HG03558 (cell line): ENCODE data around the gene NONO.
"Not testable (repeated sequence)": the region's sequence is repeated elsewhere in the genome, so short reads cannot be mapped to it uniquely, and the experiment has no call there.

Source experiments
- ATAC-seq: cut with Tn5 transposase; IDR thresholded peaks from one replicate; pipeline ENCODE4 v1.9.1; 2021; ENCODE audit warnings: moderate number of reproducible peaks; ENCODE audit not compliant: unreplicated experiment; ENCODE audit errors: extremely low read depth

Gene NONO, protein sequence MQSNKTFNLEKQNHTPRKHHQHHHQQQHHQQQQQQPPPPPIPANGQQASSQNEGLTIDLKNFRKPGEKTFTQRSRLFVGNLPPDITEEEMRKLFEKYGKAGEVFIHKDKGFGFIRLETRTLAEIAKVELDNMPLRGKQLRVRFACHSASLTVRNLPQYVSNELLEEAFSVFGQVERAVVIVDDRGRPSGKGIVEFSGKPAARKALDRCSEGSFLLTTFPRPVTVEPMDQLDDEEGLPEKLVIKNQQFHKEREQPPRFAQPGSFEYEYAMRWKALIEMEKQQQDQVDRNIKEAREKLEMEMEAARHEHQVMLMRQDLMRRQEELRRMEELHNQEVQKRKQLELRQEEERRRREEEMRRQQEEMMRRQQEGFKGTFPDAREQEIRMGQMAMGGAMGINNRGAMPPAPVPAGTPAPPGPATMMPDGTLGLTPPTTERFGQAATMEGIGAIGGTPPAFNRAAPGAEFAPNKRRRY

DNA sequence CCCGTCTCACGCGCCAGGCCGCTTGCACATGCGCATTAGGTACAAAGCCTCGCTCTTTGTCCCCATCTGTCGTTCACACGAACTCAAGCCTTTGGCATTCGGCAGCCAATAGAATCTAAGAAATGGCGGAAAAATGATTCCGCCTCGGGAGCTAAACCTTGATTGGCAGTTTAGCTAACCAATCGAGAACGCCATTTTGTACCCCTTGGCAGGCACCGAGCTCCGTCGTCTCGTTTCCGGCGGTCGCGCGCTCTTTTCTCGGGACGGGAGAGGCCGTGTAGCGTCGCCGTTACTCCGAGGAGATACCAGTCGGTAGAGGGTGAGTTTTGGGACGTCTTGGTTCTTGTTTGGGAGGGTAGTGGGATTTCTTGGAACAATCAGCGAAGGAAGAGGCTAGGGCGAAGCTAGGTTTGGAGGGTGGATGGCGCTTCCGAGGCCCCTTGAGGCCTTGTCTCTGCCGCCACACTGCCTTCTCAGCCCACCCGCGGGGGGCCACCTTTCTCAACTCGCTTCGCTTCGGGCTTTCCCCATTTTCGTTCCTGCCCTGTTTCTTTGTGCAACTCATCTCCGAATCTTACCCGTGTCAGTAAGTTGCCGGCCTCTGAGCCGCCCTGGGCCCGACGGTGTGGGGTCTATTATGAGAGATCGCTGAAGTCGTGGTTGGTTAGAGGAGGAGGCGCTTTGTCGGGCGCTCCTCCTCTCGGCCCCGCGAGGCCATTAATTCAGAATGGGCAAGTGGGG lies at the start of gene NONO:
NONO (plus strand) TSS at position 233 of the 741 bp plus-strand sequence. CDS start 7,003 bp downstream, outside the sequence.
- ATAC-seq: peak; percentile 72

DNA sequence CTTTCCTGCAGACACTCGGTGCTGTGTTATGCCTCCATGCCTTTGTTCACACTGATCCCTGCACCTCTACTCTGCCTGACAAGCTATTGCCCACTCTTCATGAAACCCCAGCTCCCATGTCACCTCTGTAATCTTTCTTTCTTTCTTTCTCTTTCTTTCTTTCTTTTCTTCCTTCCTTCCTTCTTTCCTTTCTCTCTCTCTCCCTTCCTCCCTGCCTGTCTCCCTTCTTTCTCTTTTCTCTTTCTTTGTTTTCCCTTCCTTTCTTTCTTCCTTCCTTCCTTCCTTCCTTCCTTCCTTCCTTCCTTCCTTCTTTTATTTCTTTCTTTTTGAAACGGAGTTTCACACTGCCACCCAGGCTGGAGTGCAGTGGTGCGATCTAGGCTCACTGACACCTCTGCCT lies 48.0 kb upstream of the NONO start:
- ATAC-seq: no peak

DNA sequence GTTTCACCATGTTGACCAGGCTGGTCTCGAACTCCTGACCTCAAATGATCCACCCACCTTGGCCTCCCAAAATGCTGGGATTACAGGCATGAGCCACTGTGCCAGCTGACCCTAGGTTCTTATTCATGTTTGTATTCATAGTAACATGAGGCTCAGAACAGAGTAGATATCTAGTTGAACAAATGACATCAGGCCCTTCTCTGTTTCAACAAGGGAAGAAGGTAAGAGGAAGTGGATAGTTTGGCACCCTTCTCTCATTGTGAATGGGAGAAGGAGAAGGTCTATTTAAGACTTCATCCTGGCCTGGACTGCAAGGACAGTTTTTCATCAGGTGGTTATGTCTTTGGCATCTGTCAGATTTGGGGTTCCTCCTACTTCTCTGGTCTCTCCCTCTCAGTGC lies 46.6 kb upstream of the NONO start:
- no peak for ATAC-seq

DNA sequence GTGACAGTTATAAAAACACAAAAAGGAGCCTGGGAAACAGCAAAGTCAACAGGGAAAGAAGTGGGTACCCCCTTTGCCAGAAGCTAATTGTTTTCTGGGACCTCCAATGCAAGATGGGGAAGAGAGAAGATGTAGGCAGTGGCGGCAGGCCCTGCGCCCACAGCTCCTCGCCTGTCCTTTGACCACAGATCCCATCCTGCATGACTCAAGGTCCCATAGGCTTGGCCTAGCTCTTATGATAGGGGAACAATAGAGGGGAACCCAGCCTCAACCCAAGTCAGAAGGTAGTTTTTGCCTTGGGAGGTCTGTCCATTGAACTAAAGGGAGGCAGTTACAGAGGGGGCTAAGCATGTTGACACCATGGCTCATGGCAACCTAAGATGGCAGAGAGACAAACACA lies 43.7 kb upstream of the NONO start:
- no peak for ATAC-seq

DNA sequence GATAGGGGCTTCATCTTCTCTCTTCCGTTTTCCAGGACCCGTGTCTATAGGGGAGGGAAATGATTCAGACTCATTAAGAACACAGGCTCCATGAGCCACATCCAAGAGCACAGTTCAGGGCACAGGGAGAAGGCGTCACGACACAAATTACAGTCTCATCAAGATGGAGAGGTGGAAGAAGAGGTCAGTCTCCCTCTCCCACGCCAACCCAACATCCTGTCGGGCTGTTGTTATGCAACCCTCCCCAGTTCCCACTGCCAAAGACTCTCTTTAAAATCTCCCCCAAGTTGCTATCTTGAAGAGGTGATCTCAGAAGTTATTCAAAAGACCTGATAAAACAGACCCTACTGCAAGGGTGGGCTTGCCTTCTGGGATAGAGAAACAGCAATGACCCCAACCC lies 42.1 kb upstream of the NONO start:
- no peak for ATAC-seq

DNA sequence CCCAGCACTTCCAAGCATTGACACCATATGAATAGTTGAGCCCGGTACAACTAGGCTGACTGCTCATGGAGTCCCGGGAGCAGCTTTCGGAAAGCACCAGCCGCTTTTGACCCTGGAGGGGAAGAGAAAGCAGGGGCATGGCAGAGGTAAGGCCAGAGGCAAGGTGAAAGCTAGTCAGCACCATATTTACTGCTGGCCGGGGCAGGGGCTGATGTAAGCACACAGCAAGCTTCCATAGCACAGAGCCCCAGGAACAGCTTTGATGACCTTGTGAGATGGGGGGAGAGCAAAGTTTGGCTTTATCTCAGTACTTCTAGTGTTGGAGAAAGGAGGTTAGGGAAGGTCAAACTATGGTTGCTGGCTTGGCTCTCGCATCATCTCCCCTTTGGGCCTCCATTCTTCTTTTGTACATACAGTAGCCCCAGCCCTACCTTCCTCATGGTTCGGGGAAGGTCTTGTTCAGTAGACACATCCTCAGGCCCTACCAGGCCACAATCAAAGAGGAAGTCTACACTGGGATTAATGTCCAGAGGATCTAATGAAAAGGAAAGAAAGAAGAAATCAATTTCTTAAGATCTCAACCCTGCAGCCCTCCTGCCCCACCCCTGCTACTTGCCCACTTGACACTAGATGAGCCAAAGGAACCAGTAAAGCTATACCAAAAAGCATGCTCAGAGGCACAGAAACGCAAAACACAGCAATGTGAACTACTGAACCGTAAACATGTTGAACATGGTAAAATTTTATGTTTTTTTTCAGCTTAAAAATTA lies 38.9 kb upstream of the NONO start:
- no peak for ATAC-seq

DNA sequence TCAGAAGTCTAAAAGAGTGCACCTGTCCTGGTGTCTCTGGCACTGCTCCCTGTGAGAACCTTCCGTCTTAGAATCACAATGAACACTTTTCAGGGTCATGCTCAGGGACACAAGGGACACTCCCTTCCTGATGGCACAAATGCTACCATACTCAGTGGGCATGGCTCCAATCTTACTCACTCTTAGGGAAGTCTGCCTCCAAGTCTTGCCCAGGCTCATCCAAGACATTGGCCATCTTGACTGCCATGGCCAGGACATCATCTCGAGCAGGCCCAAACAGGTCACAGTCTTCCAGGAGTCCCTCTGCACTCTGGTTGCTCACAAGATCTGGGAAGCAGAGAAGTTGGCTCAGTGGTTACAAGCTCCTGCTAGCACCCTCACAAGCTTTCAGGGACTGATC lies 38.3 kb upstream of the NONO start:
- ATAC-seq: no peak

DNA sequence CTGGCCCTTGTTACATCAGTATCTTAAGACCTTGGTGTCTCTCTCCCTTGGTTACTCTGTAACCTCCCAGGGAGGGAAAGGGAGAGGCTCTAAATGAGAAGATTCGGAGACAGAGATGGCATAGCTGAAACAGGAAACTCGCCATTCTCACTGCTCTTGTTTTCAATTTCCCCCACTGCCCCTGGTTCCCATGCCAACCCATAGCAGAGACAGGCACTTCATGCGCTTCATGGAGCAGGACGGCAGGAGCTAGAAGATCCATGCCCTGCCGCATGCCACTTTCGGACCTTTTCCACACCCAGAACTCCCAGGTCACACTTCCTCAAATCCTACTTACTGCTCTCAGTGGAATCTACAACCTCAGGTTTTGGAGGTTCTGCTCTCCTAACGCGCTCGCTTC lies 32.6 kb upstream of the NONO start:
- no peak for ATAC-seq

DNA sequence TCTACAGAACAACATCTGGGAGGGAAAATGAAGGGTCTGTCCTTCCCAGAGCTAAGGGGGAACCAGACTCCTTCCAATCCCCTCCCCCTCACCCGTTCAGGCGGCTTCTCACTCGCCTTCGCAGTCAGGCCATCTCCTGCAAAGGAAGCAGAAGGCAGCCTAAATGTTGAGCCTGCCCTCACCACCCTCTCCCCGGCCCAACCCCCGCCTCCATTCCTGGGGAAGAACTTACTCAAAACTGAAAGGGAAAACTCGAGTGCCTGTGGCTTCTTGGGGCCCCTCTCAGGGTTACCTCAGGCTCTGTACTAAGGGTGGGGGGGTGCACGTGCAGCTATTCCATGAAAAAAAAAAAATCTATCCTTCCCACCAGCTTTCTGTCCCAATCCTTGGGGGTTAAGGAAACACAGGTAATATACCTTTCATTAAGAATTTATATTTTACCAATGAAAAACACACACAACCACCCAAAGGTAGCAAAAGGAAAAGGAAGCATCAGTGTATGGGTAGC lies 31.9 kb upstream of the NONO start:
- no peak for ATAC-seq

DNA sequence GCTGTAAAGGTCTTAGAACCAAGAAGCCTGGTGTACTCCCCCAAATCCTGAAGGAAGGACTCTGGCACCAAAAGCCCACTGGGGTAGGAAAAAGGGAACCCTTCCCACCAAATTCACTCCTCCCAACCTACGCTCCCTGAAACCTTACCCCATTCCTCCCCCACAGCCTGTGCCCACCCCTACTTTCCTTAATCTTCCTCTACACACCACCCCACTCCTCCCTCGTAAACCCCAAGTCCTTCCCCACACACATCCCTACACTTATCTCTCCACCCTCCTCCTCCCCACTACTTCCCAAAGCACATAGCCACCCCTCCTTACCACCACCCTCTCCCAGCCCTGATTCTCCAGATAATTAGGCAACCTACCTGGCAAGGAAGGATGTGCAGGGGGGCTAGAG lies 31.2 kb upstream of the NONO start:
- ATAC-seq: no peak

DNA sequence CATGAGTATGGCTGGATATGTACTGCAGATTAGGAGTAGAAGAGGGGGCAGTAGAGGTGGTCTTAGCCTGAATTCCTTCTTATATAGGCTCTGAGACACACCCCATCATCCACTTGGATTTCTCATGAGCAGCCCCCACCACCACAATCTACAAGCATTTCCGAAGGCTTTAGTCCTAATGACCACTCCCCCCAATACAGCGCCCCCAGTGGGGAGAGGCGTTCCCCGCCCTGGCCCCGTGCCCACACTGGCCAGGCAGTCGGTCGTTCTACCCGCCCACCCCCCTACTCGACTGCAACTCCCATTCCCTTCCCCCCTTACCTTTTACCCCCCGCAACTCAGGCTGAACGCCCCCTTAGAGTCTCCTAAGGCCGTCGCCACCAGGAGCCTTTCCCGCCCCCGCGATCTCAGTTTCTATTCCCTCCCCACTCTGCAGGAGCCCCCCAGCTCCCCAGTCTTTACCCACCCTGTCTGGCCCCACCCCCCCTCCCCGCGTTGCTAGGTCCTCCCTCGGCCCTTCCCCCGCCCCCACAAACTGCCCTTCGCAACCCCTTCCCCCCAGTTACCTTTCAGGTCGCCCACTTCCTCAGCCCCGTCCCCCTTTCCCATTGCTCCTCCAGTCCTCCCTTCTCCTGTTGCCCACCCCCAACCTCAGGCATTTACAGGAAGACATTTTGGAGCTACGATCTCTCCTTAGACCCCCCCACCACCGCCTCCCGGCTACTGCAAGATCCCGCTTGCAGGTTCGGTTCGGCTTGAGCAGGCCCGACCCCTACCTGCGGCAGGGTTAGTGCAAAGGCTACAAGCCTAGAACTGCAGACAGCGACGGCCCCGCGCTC lies 30.0 kb upstream of the NONO start:
- ATAC-seq: no peak

DNA sequence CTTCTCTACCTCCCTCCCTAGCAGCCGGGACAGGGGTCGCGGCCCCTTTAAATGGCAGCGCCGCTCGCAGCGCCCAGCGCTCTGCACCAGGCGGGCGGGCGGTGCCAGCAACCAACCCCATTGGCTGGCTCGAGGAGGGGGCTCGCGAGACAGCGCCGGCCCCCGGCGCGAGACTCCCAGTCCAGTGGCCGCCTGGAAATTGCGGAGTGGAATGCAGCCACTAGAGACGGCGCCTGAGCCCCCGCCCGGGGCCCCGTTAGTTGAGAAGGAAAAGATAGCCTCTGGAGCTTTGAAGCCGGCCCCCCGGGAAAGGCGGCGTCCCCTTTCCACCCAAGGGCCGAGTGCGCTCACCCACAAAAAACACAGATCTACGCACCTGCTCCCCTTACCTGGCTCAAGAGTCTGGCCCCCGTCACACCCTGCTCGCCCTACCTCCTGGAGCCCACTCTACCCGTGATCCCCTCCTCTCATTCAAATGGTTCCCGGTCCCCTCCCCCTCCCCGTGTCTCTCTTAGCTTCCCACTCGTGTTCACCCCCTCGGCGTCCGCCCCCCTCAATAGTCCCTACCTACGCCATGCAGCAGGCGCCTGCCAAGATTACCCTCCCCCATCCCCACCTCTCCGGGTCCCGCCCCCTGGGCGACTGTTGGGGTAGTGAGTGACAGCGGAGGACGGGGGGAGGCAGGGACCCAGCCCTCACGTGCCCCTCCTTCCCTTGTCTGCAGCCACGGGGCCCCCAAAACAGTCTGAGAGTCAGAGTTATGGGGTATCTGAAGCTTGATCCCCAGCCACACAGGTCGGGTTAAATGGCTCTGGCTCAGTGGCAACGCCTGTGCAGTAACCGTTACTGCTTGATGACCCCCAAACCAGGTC lies 29.1 kb upstream of the NONO start, which contains the start of gene ZMYM3:
ZMYM3 (minus strand) TSS at position 49 of the 872 bp plus-strand sequence. CDS start 885 bp downstream, outside the sequence.
- ATAC-seq: peak; percentile 38

DNA sequence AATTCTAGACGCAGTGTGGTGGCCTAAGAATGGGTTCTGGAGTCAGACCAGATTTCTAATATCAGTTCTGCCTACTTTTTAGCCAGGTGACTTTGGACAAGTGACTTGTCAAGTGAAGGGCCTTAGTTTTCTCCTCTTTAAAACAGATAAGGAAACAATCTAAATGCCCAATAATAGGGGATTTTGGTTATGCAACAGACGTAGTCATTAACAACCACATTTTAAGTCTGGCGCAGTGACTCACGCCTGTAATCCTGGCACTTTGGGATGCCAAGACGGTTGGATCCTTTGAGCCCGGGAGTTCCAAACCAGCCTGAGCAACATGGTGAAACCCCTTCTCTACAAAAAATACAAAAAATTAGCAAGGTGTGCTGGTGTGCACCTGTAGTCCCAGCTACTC lies 27.4 kb upstream of the NONO start:
- ATAC-seq: no peak

DNA sequence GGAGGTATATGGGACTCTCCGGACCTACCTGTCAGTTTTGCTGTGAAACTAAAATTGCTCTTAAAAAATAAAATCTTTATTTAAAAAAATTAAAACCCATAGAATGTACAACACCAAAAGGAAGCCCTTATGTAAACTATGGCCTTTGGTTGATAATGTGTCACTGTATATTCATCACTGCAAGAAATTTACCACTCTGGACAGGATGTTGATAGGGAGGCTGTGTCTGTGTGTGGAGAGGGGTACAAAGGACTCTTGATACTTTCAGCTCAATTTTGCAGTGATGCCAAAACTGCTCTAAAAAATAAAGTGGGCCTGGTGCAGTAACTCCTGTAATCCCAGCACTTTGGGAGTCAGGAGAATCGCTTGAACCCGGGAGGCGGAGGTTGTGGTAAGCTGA lies 26.6 kb upstream of the NONO start:
- no peak for ATAC-seq

DNA sequence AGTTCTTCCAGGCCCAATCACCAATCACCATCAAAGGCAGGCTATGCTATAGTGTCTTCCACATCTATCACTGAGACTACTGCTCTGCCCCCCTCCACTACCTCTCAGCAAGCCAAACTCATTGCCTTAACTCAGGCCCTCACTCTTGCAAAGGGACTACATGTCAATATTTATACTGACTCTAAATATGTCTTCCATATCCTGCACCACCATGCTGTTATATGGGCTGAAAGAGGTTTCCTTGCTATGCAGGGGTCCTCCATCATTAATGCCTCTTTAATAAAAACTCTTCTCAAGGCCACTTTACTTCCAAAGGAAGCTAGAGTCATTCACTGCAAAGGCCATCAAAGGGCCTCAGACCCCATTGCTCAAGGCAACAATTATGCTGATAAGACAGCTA lies 14.8 kb upstream of the NONO start:
- not testable (repeated sequence) for ATAC-seq

DNA sequence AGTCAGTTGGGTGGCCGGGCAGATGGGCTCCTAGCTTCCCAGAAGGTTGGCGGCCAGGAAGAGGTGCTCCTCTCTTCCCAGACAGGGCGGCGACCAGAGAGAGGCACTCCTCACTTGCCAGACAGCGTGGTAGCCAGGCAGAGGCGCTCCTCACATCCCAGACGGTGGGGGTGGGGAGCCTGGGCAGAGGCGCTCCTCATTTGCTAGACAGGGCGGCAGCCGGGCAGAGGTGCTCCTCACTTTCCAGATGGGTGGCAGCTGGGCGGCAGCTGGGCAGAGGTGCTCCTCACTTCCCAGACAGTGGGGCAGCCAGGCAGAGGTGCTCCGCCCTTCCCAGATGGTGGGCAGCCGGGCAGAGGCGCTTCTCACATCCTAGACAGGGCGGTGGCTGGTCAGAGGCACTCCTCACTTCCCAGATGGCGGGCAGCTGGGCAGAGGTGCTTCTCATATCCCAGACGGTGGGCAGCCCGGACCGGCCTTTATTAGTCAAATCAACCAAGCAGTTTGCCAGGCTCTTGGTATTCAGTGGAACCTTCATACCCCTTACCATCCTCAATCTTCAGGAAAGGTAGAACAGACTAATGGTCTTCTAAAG lies 13.5 kb upstream of the NONO start:
- ATAC-seq: no peak

DNA sequence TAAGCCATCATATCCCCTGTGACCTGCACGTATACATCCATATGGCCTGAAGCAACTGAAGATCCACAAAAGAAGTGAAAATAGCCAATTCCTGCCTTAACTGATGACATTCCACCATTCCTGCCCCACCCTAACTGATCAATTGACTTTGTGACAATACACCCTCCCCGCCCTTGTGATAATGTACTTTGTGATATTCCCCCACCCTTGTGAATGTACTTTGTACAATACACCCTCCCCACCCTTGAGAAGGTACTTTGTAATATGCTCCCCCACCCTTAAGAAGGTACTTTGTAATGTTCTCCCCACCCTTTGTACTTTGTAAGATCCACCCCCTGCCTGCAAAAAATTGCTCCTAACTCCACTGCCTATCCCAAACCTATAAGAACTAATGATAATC lies 11.1 kb upstream of the NONO start:
- ATAC-seq: not testable (repeated sequence)

DNA sequence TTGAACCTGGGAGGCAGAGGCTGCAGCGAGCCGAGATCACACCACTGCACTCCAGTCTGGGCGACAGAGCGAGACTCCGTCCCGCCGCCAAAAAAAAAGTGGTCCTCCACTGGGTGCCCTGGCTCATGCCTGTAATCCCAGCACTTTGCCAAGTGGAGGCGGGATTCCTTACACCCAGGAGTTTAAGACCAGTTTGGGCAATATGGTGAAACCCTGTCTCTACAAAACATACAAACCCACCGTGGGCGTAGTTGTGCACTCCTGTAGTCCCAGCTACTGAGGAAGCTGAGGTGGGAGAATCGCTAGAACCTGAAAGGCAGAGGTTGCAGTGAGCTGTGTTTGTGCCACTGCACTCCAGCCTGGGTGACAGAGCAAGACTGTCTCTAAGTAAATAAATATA lies 2.1 kb upstream of the NONO start:
- ATAC-seq: not testable (repeated sequence)
